Measurements from ENCODE around the gene CNTNAP2.

Gene CNTNAP2

GRCh38 chr7:147556317-147556716 lies 1439.7 kb downstream of the CNTNAP2 start:
- Histone ChIP-seq H3K36me3 (ENCODE audit: control insufficient read depth in 4 of 4, insufficient read depth in 4 of 4, low read length in 3 of 4) (no peaks in the 10 kb centered on the region), H3K4me1 (ENCODE audit: control extremely low read depth in 1 of 4, control insufficient read depth in 4 of 4, insufficient read depth in 4 of 4, low read length in 3 of 4) (no peaks in the 10 kb centered on the region), H3K27ac (ENCODE audit: insufficient read depth in 1 of 2, low read depth in 1 of 2, low read length in 2 of 2, poor library complexity in 1 of 2, severe bottlenecking in 2 of 2) (no peak overlapping the region), H3K27me3 (replicated peaks in 2 of 5; ENCODE audit: control insufficient read depth in 4 of 5, insufficient read depth in 5 of 5, low read length in 4 of 5) (no peaks in the 10 kb centered on the region), H3K4me3 (ENCODE audit: control insufficient read depth in 1 of 7, extremely low read depth in 1 of 7, insufficient read depth in 4 of 7, low read depth in 2 of 7, low read length in 6 of 7) (no peak overlapping the region), H3K9me3 (ENCODE audit: control extremely low read depth in 1 of 5, control insufficient read depth in 4 of 5, insufficient read depth in 2 of 5, low read depth in 1 of 5, low read length in 4 of 5) (no peaks in the 10 kb centered on the region)
- ChIA-PET POLR2A (interaction anchor here (0.7 kb wide), 1 partner anchor 88 kb away, joined by 3 read pairs; no protein-coding TSS in a partner anchor), CTCF (no interaction called here)
- DNase-seq: no peak

GRCh38 chr7:147563669-147564068 lies 1447.1 kb downstream of the CNTNAP2 start:
- DNase-seq: no peak
- CTCF ChIA-PET: no interaction called here
- POLR2A ChIA-PET: no interaction called here
- no peak overlapping the region for H3K4me3 ChIP-seq (ENCODE audit: control insufficient read depth in 1 of 7, extremely low read depth in 1 of 7, insufficient read depth in 4 of 7, low read depth in 2 of 7, low read length in 6 of 7)
- H3K27ac ChIP-seq (ENCODE audit: insufficient read depth in 1 of 2, low read depth in 1 of 2, low read length in 2 of 2, poor library complexity in 1 of 2, severe bottlenecking in 2 of 2): no peak overlapping the region
- no peaks in the 10 kb centered on the region for H3K27me3 ChIP-seq (replicated peaks in 2 of 5; ENCODE audit: control insufficient read depth in 4 of 5, insufficient read depth in 5 of 5, low read length in 4 of 5)
- H3K36me3 ChIP-seq (ENCODE audit: control insufficient read depth in 4 of 4, insufficient read depth in 4 of 4, low read length in 3 of 4): no peaks in the 10 kb centered on the region
- H3K4me1 ChIP-seq (ENCODE audit: control extremely low read depth in 1 of 4, control insufficient read depth in 4 of 4, insufficient read depth in 4 of 4, low read length in 3 of 4): no peaks in the 10 kb centered on the region
- H3K9me3 ChIP-seq (ENCODE audit: control extremely low read depth in 1 of 5, control insufficient read depth in 4 of 5, insufficient read depth in 2 of 5, low read depth in 1 of 5, low read length in 4 of 5): peaks cover 0 to 2% (median 0%) of the 10 kb centered on the region in 5 experiments
- WGBS (ENCODE audit: insufficient coverage): 71% methylated on average over 1 of the region's 1 CpG

GRCh38 chr7:147564786-147565476 lies 1448.3 kb downstream of the CNTNAP2 start:
- POLR2A ChIA-PET: no interaction called here
- Histone ChIP-seq H3K27ac (ENCODE audit: insufficient read depth in 1 of 2, low read depth in 1 of 2, low read length in 2 of 2, poor library complexity in 1 of 2, severe bottlenecking in 2 of 2) (no peak overlapping the region), H3K4me1 (ENCODE audit: control extremely low read depth in 1 of 4, control insufficient read depth in 4 of 4, insufficient read depth in 4 of 4, low read length in 3 of 4) (no peaks in the 10 kb centered on the region), H3K9me3 (ENCODE audit: control extremely low read depth in 1 of 5, control insufficient read depth in 4 of 5, insufficient read depth in 2 of 5, low read depth in 1 of 5, low read length in 4 of 5) (peaks cover 0 to 2% (median 0%) of the 10 kb centered on the region in 5 experiments), H3K4me3 (ENCODE audit: control insufficient read depth in 1 of 7, extremely low read depth in 1 of 7, insufficient read depth in 4 of 7, low read depth in 2 of 7, low read length in 6 of 7) (no peak overlapping the region), H3K27me3 (replicated peaks in 2 of 5; ENCODE audit: control insufficient read depth in 4 of 5, insufficient read depth in 5 of 5, low read length in 4 of 5) (no peaks in the 10 kb centered on the region), H3K36me3 (ENCODE audit: control insufficient read depth in 4 of 4, insufficient read depth in 4 of 4, low read length in 3 of 4) (no peaks in the 10 kb centered on the region)
- CTCF ChIA-PET: no interaction called here
- DNase-seq: no peak
- 94% methylated on average over 2 of the region's 4 CpGs for WGBS (ENCODE audit: insufficient coverage)

- Histone ChIP-seq H3K4me1 (ENCODE audit: control extremely low read depth in 1 of 4, control insufficient read depth in 4 of 4, insufficient read depth in 4 of 4, low read length in 3 of 4) (no peaks in the 10 kb centered on the region), H3K27ac (ENCODE audit: insufficient read depth in 1 of 2, low read depth in 1 of 2, low read length in 2 of 2, poor library complexity in 1 of 2, severe bottlenecking in 2 of 2) (no peak overlapping the region), H3K9me3 (ENCODE audit: control extremely low read depth in 1 of 5, control insufficient read depth in 4 of 5, insufficient read depth in 2 of 5, low read depth in 1 of 5, low read length in 4 of 5) (peaks cover 0 to 2% (median 0%) of the 10 kb centered on the region in 5 experiments), H3K4me3 (ENCODE audit: control insufficient read depth in 1 of 7, extremely low read depth in 1 of 7, insufficient read depth in 4 of 7, low read depth in 2 of 7, low read length in 6 of 7) (no peak overlapping the region), H3K27me3 (replicated peaks in 2 of 5; ENCODE audit: control insufficient read depth in 4 of 5, insufficient read depth in 5 of 5, low read length in 4 of 5) (no peaks in the 10 kb centered on the region), H3K36me3 (ENCODE audit: control insufficient read depth in 4 of 4, insufficient read depth in 4 of 4, low read length in 3 of 4) (no peaks in the 10 kb centered on the region)
- CTCF ChIA-PET: no interaction called here
- POLR2A ChIA-PET: no interaction called here
- 100% methylated on average over 3 of the region's 3 CpGs for WGBS (ENCODE audit: insufficient coverage)
- DNase-seq: no peak
Observed at GRCh38 chr7:147567043-147567442, 1450.4 kb downstream of the CNTNAP2 start.

GRCh38 chr7:147569116-147569913 lies 1452.7 kb downstream of the CNTNAP2 start:
- Histone ChIP-seq H3K27me3 (replicated peaks in 2 of 5; ENCODE audit: control insufficient read depth in 4 of 5, insufficient read depth in 5 of 5, low read length in 4 of 5) (no peaks in the 10 kb centered on the region), H3K4me3 (ENCODE audit: control insufficient read depth in 1 of 7, extremely low read depth in 1 of 7, insufficient read depth in 4 of 7, low read depth in 2 of 7, low read length in 6 of 7) (no peak overlapping the region), H3K36me3 (ENCODE audit: control insufficient read depth in 4 of 4, insufficient read depth in 4 of 4, low read length in 3 of 4) (no peaks in the 10 kb centered on the region), H3K9me3 (ENCODE audit: control extremely low read depth in 1 of 5, control insufficient read depth in 4 of 5, insufficient read depth in 2 of 5, low read depth in 1 of 5, low read length in 4 of 5) (peaks cover 0 to 2% (median 0%) of the 10 kb centered on the region in 5 experiments), H3K27ac (ENCODE audit: insufficient read depth in 1 of 2, low read depth in 1 of 2, low read length in 2 of 2, poor library complexity in 1 of 2, severe bottlenecking in 2 of 2) (no peak overlapping the region), H3K4me1 (ENCODE audit: control extremely low read depth in 1 of 4, control insufficient read depth in 4 of 4, insufficient read depth in 4 of 4, low read length in 3 of 4) (no peaks in the 10 kb centered on the region)
- ChIA-PET POLR2A (no interaction called here), CTCF (interaction anchor here (0.9 kb wide), 1 partner anchor 22 kb away, joined by 3 read pairs; no protein-coding TSS in a partner anchor)
- DNase-seq: no peak
- WGBS (ENCODE audit: insufficient coverage): no CpG with 5 or more reads among the region's 6 CpGs

- H3K4me3 ChIP-seq (ENCODE audit: control insufficient read depth in 1 of 7, extremely low read depth in 1 of 7, insufficient read depth in 4 of 7, low read depth in 2 of 7, low read length in 6 of 7): no peak overlapping the region
- POLR2A ChIA-PET: no interaction called here
- no peak overlapping the region for H3K27ac ChIP-seq (ENCODE audit: insufficient read depth in 1 of 2, low read depth in 1 of 2, low read length in 2 of 2, poor library complexity in 1 of 2, severe bottlenecking in 2 of 2)
- H3K27me3 ChIP-seq (replicated peaks in 2 of 5; ENCODE audit: control insufficient read depth in 4 of 5, insufficient read depth in 5 of 5, low read length in 4 of 5): no peaks in the 10 kb centered on the region
- DNase-seq: no peak
- WGBS (ENCODE audit: insufficient coverage): no CpG with 5 or more reads among the region's 1 CpG
- CTCF ChIA-PET: interaction anchor here (1.2 kb wide), 1 partner anchor 23 kb away, joined by 3 read pairs; no protein-coding TSS in a partner anchor
- no peaks in the 10 kb centered on the region for H3K36me3 ChIP-seq (ENCODE audit: control insufficient read depth in 4 of 4, insufficient read depth in 4 of 4, low read length in 3 of 4)
- peaks cover 0 to 2% (median 0%) of the 10 kb centered on the region in 5 experiments for H3K9me3 ChIP-seq (ENCODE audit: control extremely low read depth in 1 of 5, control insufficient read depth in 4 of 5, insufficient read depth in 2 of 5, low read depth in 1 of 5, low read length in 4 of 5)
- H3K4me1 ChIP-seq (ENCODE audit: control extremely low read depth in 1 of 4, control insufficient read depth in 4 of 4, insufficient read depth in 4 of 4, low read length in 3 of 4): no peaks in the 10 kb centered on the region
Observed at GRCh38 chr7:147570390-147570789, 1453.8 kb downstream of the CNTNAP2 start.

Measured in common myeloid progenitor, CD34-positive (primary cell).